Panc1 (cell line): Measurements from ENCODE around the gene RALGAPA1. TPM values are rescaled to one million over a fixed set of nuclear protein-coding genes. Genes with fewer than 3 reads are reported as not detected.
"Not testable (repeated sequence)": the region's sequence is repeated elsewhere in the genome, so short reads cannot be mapped to it uniquely, and the experiment has no call there.

Experiments
- ATAC-seq: fragments of 200-7000 bp; cut with Tn5 transposase; 2 replicates; pipeline ENCODE4 v1.9.1; 2020; ENCODE audit warnings: mild to moderate bottlenecking, moderate library complexity
- Bru-seq: library from RNA; stranded (reverse); fragments of 400-500 nt; gene quantifications from one replicate; lab custom pipeline; 2021; lab: Mats Ljungman, UMichigan
- BruChase-seq, 2 experiments: library from RNA; stranded (reverse); fragments of 400-500 nt; gene quantifications; one replicate each; lab custom pipeline; 2021; lab: Mats Ljungman, UMichigan
- BruUV-seq: library from RNA; stranded (reverse); fragments of 400-500 nt; replicated peaks from 2 replicates; lab custom pipeline; 2021; lab: Mats Ljungman, UMichigan
- CTCF ChIA-PET: fragments of 300-600 bp; sonication (Branson Sonifier 250); formaldehyde crosslinking; loops from one replicate; lab custom pipeline; 2022; ENCODE audit warnings: antibody characterized with exemption; lab: Charles Lee
- POLR2A ChIA-PET: fragments of 300-600 bp; sonication (Branson Sonifier 250); formaldehyde crosslinking; loops from one replicate; lab custom pipeline; 2022; ENCODE audit warnings: antibody characterized with exemption; lab: Charles Lee
- DNase-seq: peaks from one replicate; pipeline ENCODE4 v3.0.0-alpha.2; 2010; ENCODE audit warnings: low read depth, low spot score
- H3K27ac ChIP-seq: 2 replicates; pipeline ENCODE4 v1.5.1; 2011; ENCODE audit warnings: mild to moderate bottlenecking, low read length, inconsistent platforms
- H3K27me3 ChIP-seq: fragments of 200-500 bp; sonication (Bioruptor generic); 2 replicates; pipeline ENCODE4 v1.6.0; 2014; ENCODE audit warnings: low read length, inconsistent platforms; ENCODE audit not compliant: control insufficient read depth, insufficient read depth
- H3K36me3 ChIP-seq: fragments of 200-500 bp; sonication (Bioruptor generic); 2 replicates; pipeline ENCODE4 v1.5.1; 2014; ENCODE audit warnings: inconsistent platforms, mild to moderate bottlenecking, low read length, moderate library complexity; ENCODE audit not compliant: control insufficient read depth, insufficient read depth
- H3K4me1 ChIP-seq: 2 replicates; pipeline ENCODE4 v1.5.1; 2011; ENCODE audit warnings: inconsistent platforms, mild to moderate bottlenecking, low read length, moderate library complexity; ENCODE audit not compliant: control insufficient read depth, insufficient read depth
- H3K4me3 ChIP-seq, 2 experiments: 2 replicates each; pipeline ENCODE4 v1.5.1; 2011 to 2012; ENCODE audit warnings: low read depth in 2 of 2, low read length in 2 of 2, mild to moderate bottlenecking in 2 of 2, inconsistent platforms in 1 of 2, moderate library complexity in 1 of 2
- H3K9me3 ChIP-seq: fragments of 200-500 bp; sonication (Bioruptor generic); 2 replicates; pipeline ENCODE4 v1.5.1; 2014; ENCODE audit warnings: low read depth, mild to moderate bottlenecking, inconsistent platforms, low read length, moderate library complexity; ENCODE audit not compliant: control insufficient read depth, insufficient read depth
- CTCF ChIP-seq: fragments of 450-650 bp; IDR thresholded peaks from 2 replicates; pipeline ENCODE4 v1.5.1; 2017; ENCODE audit warnings: mild to moderate bottlenecking
- POLR2AphosphoS5 ChIP-seq: IDR thresholded peaks from 2 replicates; pipeline ENCODE4 v1.6.1; 2012; ENCODE audit warnings: mild to moderate bottlenecking, low read depth, low read length, moderate library complexity
- REST ChIP-seq, 2 experiments: IDR thresholded peaks; 2 replicates each; pipeline ENCODE4 v1.6.1; 2011 to 2012; ENCODE audit warnings: low read depth in 2 of 2, control low read depth in 1 of 2, low read length in 1 of 2, mild to moderate bottlenecking in 1 of 2, moderate library complexity in 1 of 2; ENCODE audit not compliant: insufficient read depth in 1 of 2
- SIN3A ChIP-seq: IDR thresholded peaks from 2 replicates; pipeline ENCODE4 v1.6.1; 2012; ENCODE audit warnings: low read depth, mild to moderate bottlenecking, low read length, moderate library complexity, borderline replicate concordance; ENCODE audit not compliant: insufficient read depth
- TCF7L2 ChIP-seq: IDR thresholded peaks from 2 replicates; pipeline ENCODE4 v1.6.1; 2011; ENCODE audit warnings: mild to moderate bottlenecking, low read depth, low read length, inconsistent platforms
- in situ Hi-C: cut with HindIII; loops from 2 replicates; pipeline ENCODE4 v1.10.0; 2016; ENCODE audit warnings: low sequenced_read_pairs, low pct_unique_long_range_greater_than_20kb
- intact Hi-C: fragments of 100-400 bp; cut with micrococcal nuclease; formaldehyde crosslinking; loops from one replicate; pipeline ENCODE4 v1.10.0; 2022; ENCODE audit not compliant: unreplicated experiment
- long read RNA-seq: library from polyadenylated mRNA; unstranded; transcript quantifications from one replicate; pipeline ENCODE4 v2.0.0, GENCODE V29; 2021; ENCODE audit not compliant: unreplicated experiment
- polyA plus RNA-seq: library from polyadenylated mRNA; unstranded; fragments of >200 nt; gene quantifications from one replicate; pipeline ENCODE4 v1.2.1, GENCODE V29; 2012; ENCODE audit warnings: missing spikeins; ENCODE audit not compliant: insufficient read length
- total RNA-seq: library from RNA; stranded (reverse); gene quantifications from one replicate; pipeline ENCODE4 v1.2.1, GENCODE V29; 2021; ENCODE audit not compliant: unreplicated experiment

Gene RALGAPA1
- total RNA-seq (31.5 TPM), Bru-seq, nascent RNA (percentile 75 among the genes with signal in this experiment), BruChase-seq, experiment 1, labeled RNA remaining after a 2-hour chase (percentile 72 among the genes with signal in this experiment), BruChase-seq, experiment 2, labeled RNA remaining after a 6-hour chase (percentile 70 among the genes with signal in this experiment)
- 9.3 TPM for polyA plus RNA-seq
- long read RNA-seq, partial matches to known transcripts = 9 of 14 reads
- long read RNA-seq, other reads (novel, unspliced or antisense) = 5 of 14 reads

GRCh38 chr14:35808638-35809563 is at the start of gene RALGAPA1:
Gene RALGAPA1, minus strand, starts transcription at chr14:35809295. Its CDS starts 460 bp downstream, at chr14:35808835.
- peak within 1 kb of the TSS; percentile 77 for H3K27ac ChIP-seq
- POLR2A ChIA-PET, H3K9me3 ChIP-seq, H3K36me3 ChIP-seq, H3K27me3 ChIP-seq, intact Hi-C loops, CTCF ChIA-PET, BruUV-seq, in situ Hi-C loops: not testable (repeated sequence)
- ATAC-seq (peak; percentile 99), DNase-seq (peak; percentile 88)
- peak within 1 kb of the TSS; percentile 79 to 80 for H3K4me3 ChIP-seq
- peaks cover 11% of the 10 kb centered on the region for H3K4me1 ChIP-seq
- peak; percentile 45; the same call in 1 of the 2 replicates for TF ChIP-seq POLR2AphosphoS5
- TF ChIP-seq CTCF = peak; percentile 17

- POLR2A ChIA-PET = no interaction called here
- TF ChIP-seq TCF7L2 (no peak), CTCF (no peak), POLR2AphosphoS5 (no peak), REST (IDR thresholded peaks at IDR 0.05; ENCODE audit: insufficient read depth in 1 of 2, low read depth in 2 of 2, low read length in 1 of 2) (no peak), SIN3A (no peak)
- CTCF ChIA-PET = no interaction called here
- Histone ChIP-seq H3K9me3 (no peaks in the 10 kb centered on the region), H3K4me1 (no peaks in the 10 kb centered on the region), H3K27me3 (no peaks in the 10 kb centered on the region), H3K27ac (no peak overlapping the region), H3K36me3 (peaks cover 2% of the 10 kb centered on the region; the same call in 1 of the 2 replicates), H3K4me3 (no peak overlapping the region)
- BruUV-seq = no TSS peak
- ATAC-seq = no peak
- in situ Hi-C loops (no loop called here), intact Hi-C loops (no loop called here)
- no peak for DNase-seq
Measured at GRCh38 chr14:35858521-35859209, 49.6 kb upstream of the RALGAPA1 start.
